AG09309 (cell line): ENCODE measurements around the gene TTC7B.

ENCODE experiments used
- DNase-seq: peaks from one replicate; pipeline ENCODE4 v3.0.0-alpha.2; 2010; ENCODE audit warnings: low read depth
- H3K4me3 ChIP-seq: 2 replicates; pipeline ENCODE4 v1.5.1; 2011; ENCODE audit warnings: mild to moderate bottlenecking, low read depth, low read length, moderate library complexity; ENCODE audit not compliant: control insufficient read depth
- TF ChIP-seq, protein P1 (sequence below): IDR thresholded peaks from 2 replicates; pipeline ENCODE4 v1.5.1; 2011; ENCODE audit warnings: mild to moderate bottlenecking, low read depth, low read length, inconsistent platforms; ENCODE audit not compliant: insufficient read depth, control insufficient read depth; ENCODE audit errors: missing control alignments

The TTC7B gene

DNA sequence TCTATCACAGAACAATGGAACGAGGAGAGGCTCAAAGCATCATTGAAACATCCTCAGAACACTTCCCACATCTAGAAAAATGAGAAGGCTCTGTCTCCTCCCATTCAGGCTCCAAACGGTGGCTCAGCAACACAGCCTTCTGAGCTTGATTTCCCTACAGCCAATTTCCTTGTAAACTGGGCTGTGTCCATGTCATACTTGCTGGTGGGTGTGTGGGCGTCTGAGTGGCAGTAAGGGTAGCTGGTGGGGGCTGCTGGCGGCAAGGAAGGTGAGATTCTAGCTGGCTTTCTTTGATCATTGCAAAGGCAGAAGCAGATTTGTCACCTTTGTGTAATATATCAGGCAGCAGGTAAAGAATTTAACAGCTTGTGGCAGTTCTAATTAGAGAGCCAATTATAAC lies 255.7 kb downstream of the TTC7B start:
- no peak for DNase-seq
- TF ChIP-seq, protein P1, sequence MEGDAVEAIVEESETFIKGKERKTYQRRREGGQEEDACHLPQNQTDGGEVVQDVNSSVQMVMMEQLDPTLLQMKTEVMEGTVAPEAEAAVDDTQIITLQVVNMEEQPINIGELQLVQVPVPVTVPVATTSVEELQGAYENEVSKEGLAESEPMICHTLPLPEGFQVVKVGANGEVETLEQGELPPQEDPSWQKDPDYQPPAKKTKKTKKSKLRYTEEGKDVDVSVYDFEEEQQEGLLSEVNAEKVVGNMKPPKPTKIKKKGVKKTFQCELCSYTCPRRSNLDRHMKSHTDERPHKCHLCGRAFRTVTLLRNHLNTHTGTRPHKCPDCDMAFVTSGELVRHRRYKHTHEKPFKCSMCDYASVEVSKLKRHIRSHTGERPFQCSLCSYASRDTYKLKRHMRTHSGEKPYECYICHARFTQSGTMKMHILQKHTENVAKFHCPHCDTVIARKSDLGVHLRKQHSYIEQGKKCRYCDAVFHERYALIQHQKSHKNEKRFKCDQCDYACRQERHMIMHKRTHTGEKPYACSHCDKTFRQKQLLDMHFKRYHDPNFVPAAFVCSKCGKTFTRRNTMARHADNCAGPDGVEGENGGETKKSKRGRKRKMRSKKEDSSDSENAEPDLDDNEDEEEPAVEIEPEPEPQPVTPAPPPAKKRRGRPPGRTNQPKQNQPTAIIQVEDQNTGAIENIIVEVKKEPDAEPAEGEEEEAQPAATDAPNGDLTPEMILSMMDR, result no peak
- no peak overlapping the region for H3K4me3 ChIP-seq

DNA sequence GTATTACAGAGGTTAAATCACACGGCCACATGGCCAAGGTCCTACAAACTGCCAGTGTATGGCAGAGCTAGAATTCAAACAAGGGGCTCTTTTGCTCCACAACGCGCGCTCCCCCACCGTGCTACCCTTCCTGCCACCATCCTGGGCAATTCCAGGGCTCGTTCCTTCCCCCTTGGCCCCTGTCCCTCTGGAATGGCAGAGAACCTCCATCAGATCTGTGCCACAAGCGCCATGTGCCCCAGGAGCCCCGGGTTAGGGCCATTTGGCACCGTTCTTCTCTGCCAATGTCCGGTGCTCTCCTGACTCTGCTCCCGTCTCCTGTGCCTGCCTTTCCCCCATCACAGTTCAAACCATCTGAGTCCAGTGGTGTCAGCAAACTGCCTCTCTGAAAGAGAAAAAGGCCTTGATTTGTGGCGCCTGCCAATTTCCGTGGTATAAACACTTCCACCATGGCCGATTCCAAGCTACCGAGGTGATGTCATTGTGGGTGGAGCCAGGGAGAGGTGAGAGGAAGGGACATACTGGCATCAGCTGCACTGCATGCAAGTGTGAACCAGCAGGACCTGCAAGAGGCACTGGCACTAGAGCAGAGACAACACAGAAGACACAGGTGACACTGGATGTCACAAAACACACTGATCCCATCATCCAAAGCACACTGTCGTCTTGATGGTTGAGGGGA lies 256.3 kb downstream of the TTC7B start:
- TF ChIP-seq, protein P1, result no peak
- no peak overlapping the region for H3K4me3 ChIP-seq
- no peak for DNase-seq

DNA sequence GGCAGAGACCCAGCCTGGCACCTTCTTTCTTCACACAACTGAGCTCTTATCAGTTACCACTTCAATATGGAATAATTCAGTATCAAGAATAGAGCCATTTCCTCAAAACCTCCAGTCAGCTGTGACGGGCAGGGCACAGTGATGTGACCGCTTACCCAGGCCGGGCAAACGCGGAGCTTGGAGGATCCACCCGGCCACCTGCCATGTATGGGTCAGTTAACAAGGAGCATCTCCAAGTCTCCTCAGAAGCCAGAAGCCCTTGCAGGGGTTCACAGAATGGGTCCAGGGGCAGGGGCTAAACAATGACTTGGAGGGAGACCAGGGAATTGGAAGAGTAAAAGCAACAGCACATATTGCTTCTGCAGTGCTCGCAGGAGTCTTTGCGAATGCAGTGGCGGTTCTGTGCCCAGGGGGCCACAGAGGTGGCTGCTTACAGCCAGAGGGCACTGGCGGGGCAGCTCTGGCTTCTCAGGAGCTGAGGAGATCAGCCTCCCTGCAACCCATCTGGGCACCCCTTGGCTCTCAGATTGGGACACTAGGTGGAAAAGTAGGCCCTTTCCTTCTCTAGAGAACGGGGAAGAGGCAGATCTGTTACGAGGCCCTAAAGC lies 257.1 kb downstream of the TTC7B start:
- TF ChIP-seq, protein P1, result no peak
- DNase-seq, result no peak
- H3K4me3 ChIP-seq, result no peak overlapping the region

DNA sequence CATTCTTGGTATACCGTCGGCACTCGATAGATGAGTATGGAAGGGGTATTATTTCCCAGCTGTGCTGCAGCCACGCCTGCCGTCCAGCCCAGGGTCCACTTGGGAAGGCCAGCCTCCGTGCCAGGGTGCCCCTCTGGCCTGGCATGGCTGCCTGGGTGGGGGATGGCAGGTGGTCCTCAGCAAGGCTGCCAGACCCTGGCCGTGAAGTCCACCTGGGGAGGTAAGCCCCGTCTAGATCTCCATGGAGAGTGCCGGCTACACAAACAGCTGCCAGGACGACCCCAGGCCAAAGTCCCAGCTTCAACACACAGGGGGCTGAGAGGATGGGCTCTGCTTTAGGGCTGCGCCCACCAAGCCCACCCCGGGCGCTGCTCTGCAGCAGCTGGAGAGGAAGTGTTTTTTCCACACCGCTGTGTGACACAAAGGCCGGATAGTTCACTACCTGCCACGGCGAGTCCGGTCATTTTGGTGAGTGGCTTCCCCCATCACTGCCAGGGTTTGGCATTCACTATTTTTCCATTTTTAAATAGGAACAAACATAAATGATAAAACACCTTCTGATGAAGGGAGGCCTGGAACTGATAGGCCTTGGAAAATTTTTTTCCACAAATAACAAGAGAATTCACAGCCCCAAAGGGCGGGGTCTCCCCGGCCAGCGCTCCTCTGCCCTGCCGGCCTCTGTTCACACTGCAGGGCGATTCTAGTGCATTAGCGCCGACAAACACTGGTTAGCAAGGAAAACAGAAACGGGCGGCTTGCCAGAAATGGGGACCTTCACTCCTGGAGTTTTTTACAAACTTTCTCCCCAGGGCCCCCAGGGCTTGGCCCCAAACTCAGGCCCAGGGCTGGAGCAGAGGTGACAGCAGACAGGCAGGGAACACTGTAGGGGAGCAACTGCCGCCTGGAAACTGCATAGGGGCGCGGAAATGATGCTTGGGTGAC lies 257.9 kb downstream of the TTC7B start:
- H3K4me3 ChIP-seq, result no peak overlapping the region
- DNase-seq, result no peak
- TF ChIP-seq, protein P1, result no peak

DNA sequence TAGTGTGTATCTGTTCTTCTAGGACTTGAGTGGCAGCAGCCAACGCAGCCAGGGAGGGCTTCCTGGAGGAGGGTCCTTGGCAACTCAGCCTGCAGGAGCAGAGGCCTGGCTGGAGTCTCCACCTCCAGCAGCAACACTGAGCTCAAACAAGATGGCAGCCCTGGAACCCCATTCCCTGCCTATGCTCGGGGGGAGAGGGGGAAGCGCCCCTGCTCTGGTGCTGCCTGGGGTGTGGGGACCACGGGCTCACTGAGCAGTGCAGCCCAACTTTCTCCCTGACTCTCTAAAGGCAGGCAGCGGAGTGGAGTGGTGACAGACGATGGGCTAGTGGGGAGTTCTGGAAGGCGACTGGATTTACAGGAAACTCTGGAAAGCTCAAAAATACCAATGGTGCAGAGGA lies 258.7 kb downstream of the TTC7B start:
- TF ChIP-seq, protein P1, result no peak
- DNase-seq, result no peak
- H3K4me3 ChIP-seq, result no peak overlapping the region

DNA sequence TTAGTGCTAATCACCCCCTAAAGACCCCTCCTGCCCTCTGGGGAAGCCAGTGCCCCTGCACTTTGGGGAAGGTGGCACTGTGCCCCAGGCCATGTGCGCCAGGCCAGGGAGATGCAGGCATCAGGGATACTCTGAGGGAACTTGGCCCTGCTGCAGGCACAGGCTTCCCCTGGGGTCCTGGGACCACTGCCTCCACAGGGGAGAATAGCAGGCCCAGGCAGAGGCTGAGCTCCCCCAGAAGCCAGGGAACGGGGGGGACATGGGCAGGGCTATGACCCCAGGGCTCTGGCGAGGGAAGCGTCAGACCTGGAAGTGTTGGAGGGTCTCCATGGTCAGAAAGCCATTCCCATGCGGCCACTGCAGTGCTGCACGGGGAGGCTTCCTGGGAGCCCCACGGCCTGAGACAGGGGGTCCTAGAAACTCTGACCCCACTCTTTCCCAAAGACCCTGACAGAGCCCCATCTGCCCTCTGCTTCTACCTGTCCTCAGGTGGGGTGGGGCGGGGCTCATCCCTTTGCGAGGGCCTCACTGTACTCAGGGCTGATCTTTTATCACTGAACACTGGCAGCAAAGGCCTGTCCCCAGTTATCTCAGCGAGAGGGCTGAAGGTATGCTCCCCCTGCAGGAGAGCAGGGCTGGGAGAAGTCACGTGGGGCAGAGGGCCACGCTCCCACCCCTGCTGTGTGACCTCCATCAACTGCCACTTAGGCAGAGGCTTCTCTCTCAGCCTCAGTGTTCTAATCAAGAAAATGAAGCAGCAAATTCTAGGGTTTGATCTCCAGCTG lies 259.4 kb downstream of the TTC7B start:
- DNase-seq, result no peak
- no peak overlapping the region for H3K4me3 ChIP-seq
- TF ChIP-seq, protein P1, result no peak
